Loucy (cell line): ENCODE measurements around the gene NSDHL.

Experiments
- H2AFZ ChIP-seq: fragments of 200-600 bp; sonication (generic); 2 replicates; pipeline ENCODE4 v1.6.0; 2016; ENCODE audit warnings: antibody characterized with exemption, mild to moderate bottlenecking, low read length, moderate library complexity
- H3F3A ChIP-seq: fragments of 200-600 bp; 2 replicates; pipeline ENCODE4 v1.6.0; 2016; ENCODE audit warnings: antibody characterized with exemption, low read depth, mild to moderate bottlenecking
- H3K27me3 ChIP-seq: fragments of 200-600 bp; sonication (generic); 2 replicates; pipeline ENCODE4 v1.6.1; 2014; ENCODE audit warnings: low read length, mild to moderate bottlenecking; ENCODE audit not compliant: insufficient read depth, poor library complexity, severe bottlenecking
- H3K36me3 ChIP-seq: fragments of 200-600 bp; sonication (generic); 2 replicates; pipeline ENCODE4 v1.6.1; 2016; ENCODE audit warnings: low read length; ENCODE audit not compliant: insufficient read depth
- H3K4me1 ChIP-seq: fragments of 200-600 bp; sonication (generic); 2 replicates; pipeline ENCODE4 v1.5.1; 2014; ENCODE audit warnings: low read length, mild to moderate bottlenecking; ENCODE audit not compliant: insufficient read depth, poor library complexity, severe bottlenecking
- H3K4me2 ChIP-seq: fragments of 200-600 bp; sonication (generic); 2 replicates; pipeline ENCODE4 v1.6.0; 2014; ENCODE audit warnings: antibody characterized with exemption, low read length, low read depth, mild to moderate bottlenecking; ENCODE audit not compliant: poor library complexity, severe bottlenecking
- H3K4me3 ChIP-seq: fragments of 200-600 bp; sonication (generic); 2 replicates; pipeline ENCODE4 v1.5.1; 2014; ENCODE audit warnings: low read length, mild to moderate bottlenecking, mixed read lengths; ENCODE audit not compliant: poor library complexity, severe bottlenecking
- H3K79me2 ChIP-seq: fragments of 200-600 bp; sonication (generic); 2 replicates; pipeline ENCODE4 v1.6.1; 2014; ENCODE audit warnings: low read length; ENCODE audit not compliant: insufficient read depth
- H3K9ac ChIP-seq: fragments of 200-600 bp; sonication (generic); 2 replicates; pipeline ENCODE4 v1.6.0; 2014; ENCODE audit warnings: mild to moderate bottlenecking, low read depth, low read length, moderate library complexity; ENCODE audit not compliant: poor library complexity, severe bottlenecking
- H3K9me2 ChIP-seq: fragments of 200-600 bp; sonication (generic); replicated peaks from 2 replicates; pipeline ENCODE4 v1.6.1; 2016; ENCODE audit warnings: low read depth, low read length, mixed read lengths
- H3K9me3 ChIP-seq: fragments of 200-600 bp; sonication (generic); 2 replicates; pipeline ENCODE4 v1.6.1; 2014; ENCODE audit warnings: mild to moderate bottlenecking, antibody characterized with exemption, low read length, low read depth; ENCODE audit not compliant: insufficient read depth
- H4K20me1 ChIP-seq: fragments of 200-600 bp; sonication (generic); 2 replicates; pipeline ENCODE4 v1.6.0; 2014; ENCODE audit warnings: antibody characterized with exemption, low read length, mild to moderate bottlenecking; ENCODE audit not compliant: insufficient read depth, poor library complexity, severe bottlenecking
- CTCF ChIP-seq: fragments of 200-600 bp; sonication (generic); conservative IDR thresholded peaks from 2 replicates; pipeline ENCODE4 v1.5.1; 2014; ENCODE audit warnings: mild to moderate bottlenecking, antibody characterized with exemption, low read length
- EZH2phosphoT487 ChIP-seq: fragments of 200-600 bp; IDR thresholded peaks from 2 replicates; pipeline ENCODE4 v1.6.1; 2018; ENCODE audit warnings: antibody characterized with exemption, mild to moderate bottlenecking, moderate library complexity, borderline replicate concordance

NSDHL gene

GRCh38 chrX:152819266-152819665 lies 11.6 kb upstream of the NSDHL start:
- peaks cover 10% of the 10 kb centered on the region for H3K4me1 ChIP-seq
- H3K4me2 ChIP-seq = no peak overlapping the region
- no peaks in the 10 kb centered on the region for H3K27me3 ChIP-seq
- no peaks in the 10 kb centered on the region for H3K79me2 ChIP-seq
- no peak overlapping the region for H2AFZ ChIP-seq
- H4K20me1 ChIP-seq = no peaks in the 10 kb centered on the region
- H3K36me3 ChIP-seq = no peaks in the 10 kb centered on the region
- no peak overlapping the region for H3K4me3 ChIP-seq
- no peak overlapping the region for H3K9ac ChIP-seq
- no peak for TF ChIP-seq EZH2phosphoT487
- no peak for TF ChIP-seq CTCF
- no peaks in the 10 kb centered on the region for H3K9me3 ChIP-seq
- H3F3A ChIP-seq = no peaks in the 10 kb centered on the region
- H3K9me2 ChIP-seq = no peaks in the 10 kb centered on the region

GRCh38 chrX:152819732-152820131 lies 11.1 kb upstream of the NSDHL start:
- H3K79me2 ChIP-seq = no peaks in the 10 kb centered on the region
- H3K9me3 ChIP-seq = no peaks in the 10 kb centered on the region
- H3K36me3 ChIP-seq = no peaks in the 10 kb centered on the region
- H3K4me2 ChIP-seq = no peak overlapping the region
- no peaks in the 10 kb centered on the region for H3F3A ChIP-seq
- H3K9ac ChIP-seq = no peak overlapping the region
- H3K9me2 ChIP-seq = no peaks in the 10 kb centered on the region
- H3K27me3 ChIP-seq = no peaks in the 10 kb centered on the region
- H2AFZ ChIP-seq = no peak overlapping the region
- H4K20me1 ChIP-seq = no peaks in the 10 kb centered on the region
- TF ChIP-seq CTCF (no peak), EZH2phosphoT487 (no peak)
- H3K4me3 ChIP-seq = no peak overlapping the region
- H3K4me1 ChIP-seq = peaks cover 5% of the 10 kb centered on the region

DNA sequence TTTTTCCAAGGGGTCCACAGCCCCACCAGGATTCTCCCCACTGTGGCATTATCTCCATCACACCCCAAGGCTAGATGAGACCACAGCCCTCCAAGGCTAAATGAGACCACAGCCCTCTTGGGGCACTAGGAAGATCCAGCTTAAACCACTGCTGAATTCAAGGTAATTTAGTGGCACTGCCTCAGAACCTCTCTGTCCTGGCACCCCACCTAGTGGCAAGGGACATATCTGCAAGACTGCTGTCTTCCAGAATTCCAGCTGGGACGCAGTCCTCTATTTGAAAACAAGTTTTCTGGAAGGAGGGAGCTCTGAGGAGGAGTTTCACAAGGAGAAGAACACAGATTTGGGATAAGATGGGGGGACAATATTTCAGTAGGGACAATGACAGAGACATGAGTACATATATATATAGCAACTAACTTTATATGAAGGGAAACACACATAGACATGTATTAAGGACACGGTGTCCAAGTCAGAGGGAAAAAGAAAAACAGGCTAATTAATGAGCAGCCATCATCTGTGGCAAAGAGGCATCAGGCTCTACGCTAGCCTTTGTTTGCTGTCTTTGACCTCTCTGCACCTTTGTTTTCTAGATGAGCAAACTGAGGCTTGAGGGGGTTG lies 9.6 kb upstream of the NSDHL start:
- Histone ChIP-seq H3K9me3 (no peaks in the 10 kb centered on the region), H3K9me2 (no peaks in the 10 kb centered on the region), H3K36me3 (no peaks in the 10 kb centered on the region), H3K27me3 (no peaks in the 10 kb centered on the region), H3K4me1 (no peaks in the 10 kb centered on the region), H2AFZ (no peak overlapping the region), H3K79me2 (no peaks in the 10 kb centered on the region), H3K4me3 (no peak overlapping the region), H3K4me2 (no peak overlapping the region), H3F3A (no peaks in the 10 kb centered on the region), H3K9ac (no peak overlapping the region), H4K20me1 (no peaks in the 10 kb centered on the region)
- TF ChIP-seq EZH2phosphoT487 (no peak), CTCF (peak; percentile 70)
